SK-MEL-5 (cell line): ENCODE measurements around the gene LAMC1. TPM values are rescaled to one million over a fixed set of nuclear protein-coding genes. Genes with fewer than 3 reads are reported as not detected.
A peak's percentile ranks its signal among the peaks of the same experiment; 100 is the strongest.
"Not testable (repeated sequence)": the region's sequence is repeated elsewhere in the genome, so short reads cannot be mapped to it uniquely, and the experiment has no call there.

Experiments used
- DNase-seq: peaks from one replicate; pipeline ENCODE4 v3.0.0-alpha.2; 2016; ENCODE audit warnings: low read depth, low spot score
- in situ Hi-C: cut with HindIII; loops from 2 replicates; pipeline ENCODE4 v1.10.0; 2016; ENCODE audit warnings: low sequenced_read_pairs, high pct_unique_total_duplicates, low pct_unique_long_range_greater_than_20kb
- total RNA-seq: library from RNA; depleted of rRNA; stranded (reverse); fragments of >200 nt; shearing (Covaris generic); gene quantifications from 2 replicates; pipeline ENCODE4 v1.2.3, GENCODE V29; 2014

The LAMC1 gene
- total RNA-seq, 1 experiment from 2014 or later, result 114 TPM

GRCh38 chr1:183069562-183070216, 46.5 kb downstream of the LAMC1 start:
- DNase-seq, result no peak
- in situ Hi-C loops, result no loop called here

DNA sequence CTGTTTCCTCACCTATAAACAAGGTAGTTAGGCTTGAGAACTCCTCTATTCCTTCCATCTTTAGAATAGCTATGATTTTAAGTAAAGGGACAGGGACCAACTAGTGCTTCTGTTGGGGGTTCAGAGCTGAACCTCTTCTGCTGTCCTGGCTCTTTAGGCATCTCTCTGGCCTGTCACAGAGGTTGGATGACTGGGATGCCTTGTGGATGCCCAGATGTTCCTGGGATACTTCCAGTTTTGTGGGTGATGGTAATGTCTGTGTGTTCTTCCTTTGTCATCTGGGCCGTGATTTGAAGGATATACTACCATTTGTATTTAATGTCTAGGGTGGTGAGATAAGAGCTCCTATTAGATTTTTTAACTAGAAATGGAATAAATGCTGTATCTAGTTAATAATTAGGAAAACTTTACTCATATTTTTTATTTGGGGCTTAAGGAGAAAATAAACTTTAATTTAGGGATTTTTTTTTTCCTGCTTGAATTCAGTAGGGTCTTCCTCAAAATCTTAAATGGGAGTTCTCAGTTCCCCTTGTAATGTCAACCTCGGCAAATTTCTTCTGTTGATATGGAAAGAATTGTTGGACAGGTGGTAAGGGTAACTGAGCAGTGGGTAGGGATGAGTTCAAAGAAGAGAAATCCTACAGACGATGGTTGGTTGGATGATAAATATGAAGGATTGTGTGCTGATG, 47.2 kb downstream of the LAMC1 start:
- no peak for DNase-seq

GRCh38 chr1:183070923-183071618, 47.9 kb downstream of the LAMC1 start:
- peak; percentile 78 for DNase-seq
- in situ Hi-C loops, result no loop called here

More for the DNA sequence above, 47.2 kb downstream of the LAMC1 start:
- in situ Hi-C loops, result no loop called here

DNA sequence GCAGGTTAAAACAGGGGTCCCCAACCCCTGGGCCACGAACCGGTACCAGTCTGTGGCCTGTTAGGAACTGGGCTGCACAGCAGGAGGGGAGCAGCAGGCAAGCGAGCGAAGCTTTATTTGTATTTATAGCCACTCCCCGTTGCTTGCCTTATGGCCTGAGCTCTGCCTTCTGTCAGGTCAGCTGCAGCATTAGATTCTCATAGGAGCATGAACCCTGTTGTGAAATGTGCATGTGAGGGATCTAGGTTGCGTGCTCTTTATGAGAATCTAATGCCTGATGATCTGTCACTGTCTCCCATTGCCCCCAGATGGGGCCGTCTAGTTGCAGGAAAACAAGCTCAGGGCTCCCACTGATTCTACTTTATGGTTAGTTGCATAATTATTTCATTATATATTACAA, 49.4 kb downstream of the LAMC1 start:
- in situ Hi-C loops, DNase-seq: not testable (repeated sequence)

DNA sequence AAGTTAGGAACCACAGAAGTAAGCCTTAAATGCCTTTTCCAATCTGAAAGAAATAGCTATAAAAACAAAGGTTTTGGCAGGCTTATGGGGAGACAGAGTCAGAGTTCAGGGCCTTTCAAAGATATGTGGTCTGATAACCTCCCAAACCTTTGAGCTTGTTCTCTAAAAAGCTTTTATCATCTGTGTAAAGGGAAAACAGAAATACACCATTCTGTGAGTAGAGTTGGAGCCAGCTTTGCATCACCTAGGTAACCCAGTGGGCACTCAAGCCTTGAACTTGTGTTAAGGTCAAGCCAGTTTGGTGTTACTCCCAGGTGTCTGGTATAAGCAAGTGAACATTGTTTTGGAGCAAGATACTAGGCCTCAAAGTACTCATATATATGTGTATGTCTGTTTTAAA, 50.1 kb downstream of the LAMC1 start:
- no peak for DNase-seq
- in situ Hi-C loops, result no loop called here

GRCh38 chr1:183074215-183074614, 51.0 kb downstream of the LAMC1 start:
- DNase-seq, result no peak
- in situ Hi-C loops, result no loop called here

- in situ Hi-C loops, result no loop called here
- DNase-seq, result no peak
These were observed 52.6 kb downstream of the LAMC1 start for GRCh38 chr1:183075861-183076260.

DNA sequence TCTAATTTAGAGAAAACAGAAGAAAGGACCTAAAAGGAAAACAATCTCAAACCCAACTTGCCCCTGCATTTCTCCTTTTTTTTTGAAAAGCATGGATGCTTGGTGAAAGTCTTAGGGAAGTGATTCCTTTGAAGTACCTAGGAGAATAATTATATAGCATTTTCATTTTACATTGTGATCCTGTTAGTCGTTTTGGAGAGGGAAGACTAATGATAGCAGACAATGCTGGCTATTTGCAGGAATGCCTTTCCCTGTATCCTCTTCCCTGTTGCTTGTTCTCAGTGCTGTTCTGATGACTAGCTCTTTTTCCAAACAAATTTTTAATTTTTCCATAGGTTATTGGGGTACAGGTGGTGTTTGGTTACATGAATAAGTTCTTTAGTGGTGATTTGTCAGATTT, 53.9 kb downstream of the LAMC1 start:
- in situ Hi-C loops, result no loop called here

GRCh38 chr1:183079712-183080388, 56.6 kb downstream of the LAMC1 start:
- in situ Hi-C loops, result no loop called here

More for the DNA sequence above, 53.9 kb downstream of the LAMC1 start:
- DNase-seq, result no peak

DNA sequence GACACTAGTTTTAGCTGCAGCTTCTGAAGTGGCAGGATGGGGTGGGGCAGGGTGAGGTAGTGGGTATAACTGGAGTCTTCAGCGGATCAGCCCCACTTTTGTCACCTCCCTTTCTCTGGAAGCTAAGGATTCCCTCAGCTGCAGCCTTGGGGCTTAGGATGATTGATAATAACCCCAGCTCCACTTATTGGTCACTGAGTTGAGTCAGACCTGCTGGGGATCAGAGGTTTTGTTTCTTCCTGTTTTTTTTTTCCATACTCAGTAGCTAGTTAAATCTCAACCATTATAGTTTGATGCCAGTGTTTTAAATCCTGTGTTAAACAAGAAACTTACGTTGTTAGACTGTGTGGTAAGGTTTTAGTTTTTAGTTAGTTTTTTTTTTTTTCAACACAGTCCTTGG, 57.2 kb downstream of the LAMC1 start:
- DNase-seq, result no peak
- in situ Hi-C loops, result no loop called here

More at GRCh38 chr1:183079712-183080388, 56.6 kb downstream of the LAMC1 start:
- DNase-seq, result no peak

GRCh38 chr1:183081402-183082120, 58.3 kb downstream of the LAMC1 start:
- in situ Hi-C loops, result no loop called here
- peak; percentile 79 for DNase-seq

GRCh38 chr1:183082650-183083049, 59.4 kb downstream of the LAMC1 start:
- in situ Hi-C loops, result no loop called here
- DNase-seq, result no peak

DNA sequence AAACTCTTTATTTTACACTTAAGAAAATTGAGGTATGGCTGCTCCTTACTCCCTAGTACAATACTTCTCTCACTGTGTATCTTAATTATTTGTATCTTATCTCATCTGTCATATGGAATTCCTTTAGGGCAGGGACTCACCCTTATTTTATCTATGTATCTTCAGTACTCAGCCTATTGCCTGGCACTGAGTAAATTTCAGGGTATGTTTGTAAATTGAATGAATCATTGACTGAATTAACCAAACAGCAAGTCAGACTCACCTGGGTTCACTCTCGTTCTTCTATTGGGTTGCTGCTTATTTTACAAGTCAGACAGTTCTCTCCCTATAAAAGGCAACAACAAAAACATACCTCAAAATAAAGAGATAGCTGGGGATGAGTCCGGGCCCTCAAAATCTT, 63.8 kb downstream of the LAMC1 start:
- in situ Hi-C loops, result no loop called here
- no peak for DNase-seq

GRCh38 chr1:183089025-183089639, 65.9 kb downstream of the LAMC1 start:
- DNase-seq, result no peak
- in situ Hi-C loops, result no loop called here

DNA sequence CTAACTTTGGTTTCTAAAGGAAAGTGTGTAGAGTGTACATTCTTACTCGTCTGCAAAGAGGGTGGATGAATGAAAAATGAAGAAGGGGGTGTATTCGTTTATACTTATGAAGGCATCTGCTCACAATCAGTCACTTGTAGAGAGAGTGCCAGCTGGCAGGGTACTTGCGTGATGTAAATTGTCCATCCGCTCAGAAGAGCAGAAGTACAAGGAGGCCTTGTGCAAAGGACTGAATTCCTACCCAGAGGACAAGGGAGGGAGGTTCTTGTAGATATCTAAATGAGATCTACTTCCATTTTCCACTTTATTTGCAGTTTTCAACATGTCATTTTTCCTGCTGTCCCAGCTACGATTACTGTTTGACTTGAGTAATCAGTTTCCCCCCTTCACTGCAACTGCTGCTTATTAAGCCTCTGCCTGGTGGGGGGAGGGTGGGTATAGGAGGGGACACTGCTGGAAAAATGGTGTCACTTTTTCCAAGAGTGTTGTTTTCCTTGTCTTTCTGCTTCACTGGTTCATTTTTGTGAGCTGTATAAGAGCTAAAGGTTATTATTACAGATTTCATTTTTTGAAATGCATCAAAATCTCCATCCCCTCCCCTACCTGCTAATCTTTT, 67.3 kb downstream of the LAMC1 start:
- in situ Hi-C loops, result no loop called here
- peak; percentile 97 for DNase-seq

DNA sequence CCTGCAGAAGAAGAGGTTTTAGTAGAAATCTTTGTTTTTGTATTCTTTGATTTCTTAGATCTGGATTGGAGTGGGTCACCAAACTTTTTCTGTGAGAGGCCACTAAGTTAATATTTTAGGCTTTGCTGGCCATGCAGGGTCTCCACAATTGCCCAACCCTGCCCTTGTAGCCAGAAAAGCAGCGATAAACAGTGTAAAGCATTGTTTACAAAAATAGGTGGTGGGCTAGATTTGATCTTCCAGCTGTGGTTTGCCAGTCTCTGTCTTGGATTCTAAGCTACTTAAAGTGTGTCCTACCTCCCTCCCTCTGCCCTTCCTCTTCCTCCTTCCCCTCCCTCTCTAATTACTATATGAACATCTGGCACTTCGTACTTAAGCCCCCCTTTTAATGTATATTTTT, 68.0 kb downstream of the LAMC1 start:
- in situ Hi-C loops, result no loop called here
- DNase-seq, result no peak

DNA sequence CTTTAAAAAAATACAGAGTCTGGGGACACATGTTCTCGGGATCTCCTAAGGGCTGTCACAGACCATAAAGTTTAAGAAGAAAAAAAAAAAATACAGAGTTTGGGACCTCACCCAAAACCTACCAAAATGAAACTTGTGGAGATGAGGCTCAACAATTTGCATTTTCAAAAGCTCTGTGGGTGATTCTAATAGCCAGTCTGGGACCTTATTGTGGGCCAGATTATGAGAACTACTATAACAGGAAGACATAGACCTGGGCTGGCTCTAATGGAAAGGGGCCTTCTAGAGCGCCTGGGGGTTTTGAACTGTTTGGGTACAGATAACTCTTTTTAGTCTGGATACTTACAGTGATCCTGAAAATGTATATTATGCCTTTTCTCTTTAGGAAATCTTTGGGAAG, 69.1 kb downstream of the LAMC1 start:
- DNase-seq, result no peak
- in situ Hi-C loops, result no loop called here
